Upper lobe of left lung (tissue), 6 donors: ENCODE data around the gene HAUS6. TPM values are rescaled to one million over a fixed set of nuclear protein-coding genes. Genes with fewer than 3 reads are reported as not detected.
"Not testable (repeated sequence)": the region's sequence is repeated elsewhere in the genome, so short reads cannot be mapped to it uniquely, and the experiment has no call there.

Experiments
- ATAC-seq, 2 donors: fragments of 200-7000 bp; cut with Tn5 transposase; one replicate each; pipeline ENCODE4 v1.9.1; 2022; ENCODE audit warnings: mild to moderate bottlenecking in 2 of 2, moderate library complexity in 2 of 2; ENCODE audit not compliant: low FRiP score in 2 of 2
- DNase-seq, 2 donors: peaks; one replicate each; pipeline ENCODE4 v3.0.0-alpha.2; 2019 to 2020
- H3K27ac ChIP-seq, 4 donors: fragments of 200-600 bp; sonication (generic); one replicate each; pipeline ENCODE4 v1.5.1; 2016 to 2019
- H3K27me3 ChIP-seq, 4 donors: fragments of 200-600 bp; sonication (generic); one replicate each; pipeline ENCODE4 v1.5.1; 2017 to 2019
- H3K36me3 ChIP-seq, 4 donors: fragments of 200-600 bp; sonication (generic); one replicate each; pipeline ENCODE4 v1.5.1; 2016 to 2019
- H3K4me1 ChIP-seq, 4 donors: fragments of 200-600 bp; sonication (generic); one replicate each; pipeline ENCODE4 v1.5.1; 2018 to 2019
- H3K4me3 ChIP-seq, 4 donors: fragments of 200-600 bp; sonication (generic); one replicate each; pipeline ENCODE4 v1.5.1; 2017 to 2019; ENCODE audit warnings: mild to moderate bottlenecking in 2 of 4, moderate library complexity in 1 of 4
- H3K9me3 ChIP-seq, 4 donors: fragments of 200-600 bp; sonication (generic); one replicate each; pipeline ENCODE4 v1.5.1; 2018 to 2019
- EP300 ChIP-seq, 4 donors: sonication (generic); formaldehyde crosslinking; IDR thresholded peaks; one replicate each; pipeline ENCODE4 v1.5.1; 2017; ENCODE audit warnings: antibody characterized with exemption in 4 of 4, control low read depth in 2 of 4
- POLR2A ChIP-seq, 4 donors: fragments of 450-650 bp; IDR thresholded peaks; one replicate each; pipeline ENCODE4 v1.5.1; 2016 to 2017; ENCODE audit warnings: antibody characterized with exemption in 4 of 4, mild to moderate bottlenecking in 2 of 4
- POLR2AphosphoS5 ChIP-seq, 2 donors: sonication (generic); formaldehyde crosslinking; IDR thresholded peaks; one replicate each; pipeline ENCODE4 v1.5.1; 2017; ENCODE audit warnings: antibody characterized with exemption in 2 of 2
- WGBS, 2 donors: methylation state at CpG; one replicate each; pipeline ENCODE4 v1.1.5; 2017 to 2018; 5-methylcytosine and 5-hydroxymethylcytosine counted together
- total RNA-seq, 6 donors: library from RNA; depleted of rRNA in 4 of 6; stranded (reverse); fragments of >200 nt in 4 of 6; gene quantifications; one replicate each; pipeline versions ENCODE4 v1.1.0 to v1.2.1, GENCODE V29; 2016 to 2021
- TF ChIP-seq, protein P1 (sequence below), 6 experiments: fragments of 450-650 bp in 4 of 6; fragments of 200-600 bp in 2 of 6; sonication (generic) in 2 of 6; IDR thresholded peaks; one replicate each; pipeline ENCODE4 v1.5.1; 2016 to 2019; ENCODE audit warnings: antibody characterized with exemption in 6 of 6
- donor health status: DM: no; HTN: no; CAD: no; lungs with moderate emphysema.
- donor health status: DM: no; HTN: yes; CAD: no; lungs with severe emphysema.

HAUS6 gene
- total RNA-seq, 6 donors from 2014 or later = 3.3 to 11.8 (median 6.6) TPM

DNA sequence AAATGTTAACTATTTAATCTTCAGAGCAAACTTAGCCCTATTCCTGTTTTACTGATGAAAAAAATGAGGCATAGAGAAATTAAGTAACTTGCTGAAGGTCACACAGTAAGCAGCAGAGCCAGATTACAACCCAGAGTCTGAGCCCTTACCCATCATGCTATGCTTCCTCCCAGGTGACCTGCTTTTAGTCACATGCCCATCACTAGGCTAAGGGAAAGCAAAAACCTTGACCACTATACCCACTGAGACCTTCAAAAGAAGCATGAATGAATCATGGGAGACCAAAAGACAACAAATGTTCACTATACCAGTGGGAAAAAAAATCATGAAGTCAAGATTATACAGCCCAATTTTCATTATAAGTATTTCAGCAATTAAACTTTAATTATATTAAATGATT, 5.3 kb upstream of the HAUS6 start:
- H3K27me3 ChIP-seq = no peaks in the 10 kb centered on the region
- DNase-seq (no peak), ATAC-seq (no peak)
- TF ChIP-seq POLR2AphosphoS5 (IDR thresholded peaks at IDR 0.05) (no peak), EP300 (IDR thresholded peaks at IDR 0.05) (no peak), POLR2A (IDR thresholded peaks at IDR 0.05) (no peak)
- TF ChIP-seq, protein P1, sequence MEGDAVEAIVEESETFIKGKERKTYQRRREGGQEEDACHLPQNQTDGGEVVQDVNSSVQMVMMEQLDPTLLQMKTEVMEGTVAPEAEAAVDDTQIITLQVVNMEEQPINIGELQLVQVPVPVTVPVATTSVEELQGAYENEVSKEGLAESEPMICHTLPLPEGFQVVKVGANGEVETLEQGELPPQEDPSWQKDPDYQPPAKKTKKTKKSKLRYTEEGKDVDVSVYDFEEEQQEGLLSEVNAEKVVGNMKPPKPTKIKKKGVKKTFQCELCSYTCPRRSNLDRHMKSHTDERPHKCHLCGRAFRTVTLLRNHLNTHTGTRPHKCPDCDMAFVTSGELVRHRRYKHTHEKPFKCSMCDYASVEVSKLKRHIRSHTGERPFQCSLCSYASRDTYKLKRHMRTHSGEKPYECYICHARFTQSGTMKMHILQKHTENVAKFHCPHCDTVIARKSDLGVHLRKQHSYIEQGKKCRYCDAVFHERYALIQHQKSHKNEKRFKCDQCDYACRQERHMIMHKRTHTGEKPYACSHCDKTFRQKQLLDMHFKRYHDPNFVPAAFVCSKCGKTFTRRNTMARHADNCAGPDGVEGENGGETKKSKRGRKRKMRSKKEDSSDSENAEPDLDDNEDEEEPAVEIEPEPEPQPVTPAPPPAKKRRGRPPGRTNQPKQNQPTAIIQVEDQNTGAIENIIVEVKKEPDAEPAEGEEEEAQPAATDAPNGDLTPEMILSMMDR (IDR thresholded peaks at IDR 0.05) = no peak
- peaks cover 0 to 4% (median 1%) of the 10 kb centered on the region in 4 donors for H3K4me1 ChIP-seq
- peaks cover 0 to 10% (median 0%) of the 10 kb centered on the region in 4 donors for H3K36me3 ChIP-seq
- H3K9me3 ChIP-seq = no peaks in the 10 kb centered on the region
- H3K4me3 ChIP-seq = no peak overlapping the region
- H3K27ac ChIP-seq = no peak overlapping the region

DNA sequence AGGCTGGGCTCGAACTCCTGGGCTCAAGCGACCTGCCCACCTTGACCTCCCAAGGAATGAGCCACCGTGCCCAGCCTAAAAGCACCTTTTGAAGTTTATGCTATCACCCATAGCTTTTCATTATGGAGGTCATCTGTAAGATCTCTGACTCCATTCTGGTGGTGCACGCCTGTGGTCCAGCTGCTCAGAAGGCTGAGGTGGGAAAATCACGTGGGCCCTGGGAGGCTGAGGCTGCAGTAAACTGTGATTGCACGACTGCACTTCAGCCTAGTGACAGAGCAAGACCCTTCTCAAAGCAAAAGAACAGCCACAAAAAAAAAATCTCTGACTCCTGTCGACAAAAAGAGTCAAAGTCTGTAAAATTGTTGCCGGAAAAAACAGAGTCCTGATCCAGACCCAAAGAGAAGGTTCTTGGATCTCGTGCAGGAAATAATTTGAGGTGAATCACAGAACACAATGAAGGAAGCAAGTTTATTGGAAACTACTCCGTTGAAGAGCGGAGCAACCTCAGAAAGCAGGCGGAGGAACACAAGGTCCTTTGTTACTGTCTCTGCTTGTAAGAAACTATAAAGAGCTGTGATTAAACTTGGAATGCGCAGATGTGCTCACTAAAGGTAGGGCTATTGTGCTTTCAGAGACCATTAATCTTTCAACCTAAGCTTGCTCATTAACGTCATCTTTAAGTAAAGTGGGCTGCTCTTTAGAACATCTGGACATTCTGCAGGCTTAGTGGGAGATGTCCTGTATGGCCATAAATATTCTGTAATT, 2.0 kb upstream of the HAUS6 start:
- peaks cover 14 to 25% (median 19%) of the 10 kb centered on the region in 4 donors for H3K4me1 ChIP-seq
- ATAC-seq (no peak), DNase-seq (no peak)
- no peaks in the 10 kb centered on the region for H3K36me3 ChIP-seq
- H3K9me3 ChIP-seq = no peaks in the 10 kb centered on the region
- TF ChIP-seq POLR2A (IDR thresholded peaks at IDR 0.05) = no peak
- WGBS, 2 donors = 78 to 83% methylated on average over 14 of the region's 14 CpGs
- no peak overlapping the region for H3K27ac ChIP-seq
- no peaks in the 10 kb centered on the region for H3K27me3 ChIP-seq
- H3K4me3 ChIP-seq = no peak overlapping the region

DNA sequence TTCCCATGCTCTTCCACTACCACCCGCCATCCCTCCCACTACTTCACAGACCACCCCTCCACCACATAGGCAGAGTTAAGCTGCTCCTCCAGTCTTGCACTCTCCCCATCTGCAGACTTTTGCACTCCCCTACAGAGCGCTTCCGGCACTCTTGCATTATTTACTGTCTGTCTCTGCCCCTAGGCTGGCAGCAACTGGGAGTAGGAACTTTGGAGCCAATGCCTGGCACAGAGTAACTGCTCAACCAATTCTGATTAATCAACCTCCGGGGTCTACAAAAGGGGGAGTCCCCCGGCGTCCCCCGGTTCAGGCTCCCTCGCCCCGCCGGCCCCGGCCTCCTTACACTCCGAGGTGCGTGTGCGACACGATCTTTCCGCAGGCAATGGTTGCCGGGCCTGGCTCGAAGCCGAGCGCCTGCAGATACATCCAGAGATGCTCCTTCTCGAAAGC, 498 bp downstream of the HAUS6 start:
- Histone ChIP-seq H3K27ac (peak overlapping the region; percentile 80 to 92 (median 89)), H3K4me1 (peaks cover 14 to 25% (median 19%) of the 10 kb centered on the region in 4 donors), H3K27me3 (no peaks in the 10 kb centered on the region), H3K9me3 (no peaks in the 10 kb centered on the region), H3K36me3 (peaks cover 0 to 3% (median 0%) of the 10 kb centered on the region in 4 donors), H3K4me3 (peak overlapping the region; percentile 87 to 91 (median 88))
- no peak for TF ChIP-seq EP300 (IDR thresholded peaks at IDR 0.05)
- TF ChIP-seq POLR2AphosphoS5 (IDR thresholded peaks at IDR 0.05) = no peak
- TF ChIP-seq POLR2A (IDR thresholded peaks at IDR 0.05) = no peak
- TF ChIP-seq, protein P1 (IDR thresholded peaks at IDR 0.05) = no peak
- DNase-seq = peak in 1 of 2 donors; percentile 88
- ATAC-seq = peak; percentile 25 to 45
- WGBS, 2 donors = 3 to 17% methylated on average over 14 to 21 of the region's 21 CpGs

DNA sequence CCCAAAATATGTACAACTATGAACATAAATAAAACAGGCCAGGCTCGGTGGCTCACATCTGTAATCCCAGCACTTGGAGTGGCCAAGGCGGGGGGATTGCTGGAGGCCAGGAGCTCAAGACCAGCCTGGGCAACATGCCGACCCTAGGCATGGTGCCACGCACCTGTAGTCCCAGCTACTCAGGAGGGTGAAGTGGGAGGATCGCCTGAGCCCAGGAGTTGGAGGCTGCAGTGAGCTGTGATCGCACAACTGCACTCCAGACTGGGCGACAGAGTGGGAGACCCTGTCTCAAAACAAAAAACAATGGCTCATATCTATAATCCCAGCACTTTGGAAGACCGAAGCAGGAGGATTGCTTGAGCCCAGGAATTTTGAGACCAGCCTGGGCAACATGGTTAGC, 1.5 kb downstream of the HAUS6 start:
- peak overlapping the region in 1 of 4 donors; percentile 91 for H3K4me3 ChIP-seq
- WGBS, 2 donors = 81 to 87% methylated on average over 7 to 8 of the region's 8 CpGs
- H3K4me1 ChIP-seq = peaks cover 14 to 25% (median 21%) of the 10 kb centered on the region in 4 donors
- ATAC-seq (no peak), DNase-seq (peak in 1 of 2 donors; percentile 44)
- no peaks in the 10 kb centered on the region for H3K9me3 ChIP-seq
- peaks cover 0 to 4% (median under 1%) of the 10 kb centered on the region in 4 donors for H3K36me3 ChIP-seq
- TF ChIP-seq POLR2AphosphoS5 (IDR thresholded peaks at IDR 0.05) = no peak
- TF ChIP-seq, protein P1 (IDR thresholded peaks at IDR 0.05) = no peak
- TF ChIP-seq EP300 (IDR thresholded peaks at IDR 0.05) = no peak
- TF ChIP-seq POLR2A (IDR thresholded peaks at IDR 0.05) = no peak
- H3K27me3 ChIP-seq = no peaks in the 10 kb centered on the region
- H3K27ac ChIP-seq = no peak overlapping the region

DNA sequence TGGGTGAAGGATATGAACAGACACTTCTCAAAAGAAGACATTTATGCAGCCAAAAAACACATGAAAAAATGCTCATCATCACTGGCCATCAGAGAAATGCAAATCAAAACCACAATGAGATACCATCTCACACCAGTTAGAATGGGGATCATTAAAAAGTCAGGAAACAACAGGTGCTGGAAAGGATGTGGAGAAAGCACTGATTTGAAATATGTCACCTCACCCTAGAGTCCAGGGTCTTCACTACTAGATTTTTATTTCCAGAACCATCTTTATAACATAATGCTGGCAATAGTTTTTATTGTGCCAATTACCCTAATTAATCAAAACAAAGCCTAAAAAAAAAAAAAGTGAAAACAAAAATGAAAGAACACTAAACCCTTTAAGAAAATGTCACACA, 5.3 kb downstream of the HAUS6 start:
- H3K27me3 ChIP-seq, H3K4me3 ChIP-seq, H3K9me3 ChIP-seq, ATAC-seq, DNase-seq, H3K27ac ChIP-seq: not testable (repeated sequence)
- peaks cover 4 to 36% (median 14%) of the 10 kb centered on the region in 4 donors for H3K36me3 ChIP-seq
- H3K4me1 ChIP-seq = peaks cover 14 to 25% (median 18%) of the 10 kb centered on the region in 4 donors
